Left ventricle myocardium inferior (tissue), 1 donor: ENCODE data around the gene GPC5. TPM values are rescaled to one million over a fixed set of nuclear protein-coding genes. Genes with fewer than 3 reads are reported as not detected.
"Not testable (repeated sequence)": the region's sequence is repeated elsewhere in the genome, so short reads cannot be mapped to it uniquely, and the experiment has no call there.

Experiments
- DNase-seq: peaks from one replicate; pipeline ENCODE4 v3.0.0-alpha.2; 2020
- H3K27ac ChIP-seq: fragments of 200-600 bp; replicated peaks from 2 replicates; pipeline ENCODE4 v1.8.0; 2021
- H3K27me3 ChIP-seq: fragments of 200-600 bp; 2 replicates; pipeline ENCODE4 v1.8.0; 2021; ENCODE audit warnings: low read depth
- H3K36me3 ChIP-seq: fragments of 200-600 bp; 2 replicates; pipeline ENCODE4 v1.8.0; 2021
- H3K4me1 ChIP-seq: fragments of 200-600 bp; 2 replicates; pipeline ENCODE4 v1.8.0; 2021
- H3K4me3 ChIP-seq: fragments of 200-600 bp; 2 replicates; pipeline ENCODE4 v1.8.0; 2021; ENCODE audit warnings: mild to moderate bottlenecking, moderate library complexity
- H3K9me3 ChIP-seq: fragments of 200-600 bp; replicated peaks from 2 replicates; pipeline ENCODE4 v1.8.0; 2021
- intact Hi-C: fragments of 100-400 bp; cut with micrococcal nuclease; formaldehyde crosslinking; loops from one replicate; pipeline ENCODE4 v1.11.0; 2022
- total RNA-seq: library from RNA; stranded (reverse); fragmentation: NEBNext Ultra II Directional; extraction: Animal tissue kit (Norgen Biotek cat#: 25700); gene quantifications from one replicate; pipeline ENCODE4 v1.2.1, GENCODE V29; 2021
- TF ChIP-seq, protein P1 (sequence below): fragments of 200-600 bp; IDR thresholded peaks from 2 replicates; pipeline ENCODE4 v1.8.0; 2021; ENCODE audit warnings: antibody characterized with exemption, mild to moderate bottlenecking, borderline replicate concordance
- donor health status: DM: no; HTN: yes; CAD: no; lungs with severe emphysema.

Gene GPC5
- total RNA-seq, 1 donor from 2014 or later: 1.5 TPM

DNA sequence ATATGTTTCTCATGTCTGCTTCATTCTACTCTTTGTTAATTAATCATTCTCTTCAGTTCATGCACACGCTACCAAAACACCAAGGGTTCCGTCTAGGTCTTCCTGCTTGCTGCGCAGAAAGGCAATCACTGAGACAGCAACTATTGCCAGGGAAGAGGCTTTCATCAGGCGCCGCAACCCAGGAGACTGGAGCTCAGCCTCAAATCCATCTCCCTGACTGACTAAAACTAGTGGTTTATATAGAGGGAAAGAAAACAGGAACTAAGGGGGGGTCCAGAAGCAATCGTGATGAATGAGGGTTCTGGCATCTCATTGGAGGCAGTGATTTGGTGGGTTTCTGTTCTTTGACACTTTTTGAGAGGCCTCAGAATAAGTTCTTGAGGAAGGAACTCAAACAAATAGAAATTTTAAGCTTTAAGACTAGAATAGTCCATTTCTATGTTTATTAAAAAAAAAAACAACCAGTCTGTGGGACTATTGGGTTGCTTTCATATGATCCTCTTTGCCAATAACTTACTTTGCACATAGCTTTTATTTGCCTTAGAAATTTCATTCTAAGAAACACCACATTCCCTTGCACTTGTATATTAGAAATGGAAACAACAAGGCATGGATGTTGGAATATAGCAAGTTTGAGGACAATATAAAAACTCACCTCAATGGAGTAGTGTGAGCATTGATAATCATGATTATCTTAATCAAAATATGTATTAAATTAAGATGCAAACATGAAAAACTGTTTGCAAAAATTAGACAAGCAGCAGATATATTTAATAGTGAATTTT is 1137.0 kb downstream of the GPC5 start:
- H3K27me3 ChIP-seq: no peaks in the 10 kb centered on the region
- no peaks in the 10 kb centered on the region for H3K4me1 ChIP-seq
- H3K36me3 ChIP-seq: no peaks in the 10 kb centered on the region
- H3K4me3 ChIP-seq: no peak overlapping the region
- TF ChIP-seq, protein P1, sequence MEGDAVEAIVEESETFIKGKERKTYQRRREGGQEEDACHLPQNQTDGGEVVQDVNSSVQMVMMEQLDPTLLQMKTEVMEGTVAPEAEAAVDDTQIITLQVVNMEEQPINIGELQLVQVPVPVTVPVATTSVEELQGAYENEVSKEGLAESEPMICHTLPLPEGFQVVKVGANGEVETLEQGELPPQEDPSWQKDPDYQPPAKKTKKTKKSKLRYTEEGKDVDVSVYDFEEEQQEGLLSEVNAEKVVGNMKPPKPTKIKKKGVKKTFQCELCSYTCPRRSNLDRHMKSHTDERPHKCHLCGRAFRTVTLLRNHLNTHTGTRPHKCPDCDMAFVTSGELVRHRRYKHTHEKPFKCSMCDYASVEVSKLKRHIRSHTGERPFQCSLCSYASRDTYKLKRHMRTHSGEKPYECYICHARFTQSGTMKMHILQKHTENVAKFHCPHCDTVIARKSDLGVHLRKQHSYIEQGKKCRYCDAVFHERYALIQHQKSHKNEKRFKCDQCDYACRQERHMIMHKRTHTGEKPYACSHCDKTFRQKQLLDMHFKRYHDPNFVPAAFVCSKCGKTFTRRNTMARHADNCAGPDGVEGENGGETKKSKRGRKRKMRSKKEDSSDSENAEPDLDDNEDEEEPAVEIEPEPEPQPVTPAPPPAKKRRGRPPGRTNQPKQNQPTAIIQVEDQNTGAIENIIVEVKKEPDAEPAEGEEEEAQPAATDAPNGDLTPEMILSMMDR: no peak
- no peak overlapping the region for H3K27ac ChIP-seq
- no peaks in the 10 kb centered on the region for H3K9me3 ChIP-seq
- DNase-seq: no peak
- intact Hi-C loops: no loop called here

- no peak overlapping the region for H3K4me3 ChIP-seq
- H3K27ac ChIP-seq: no peak overlapping the region
- no peaks in the 10 kb centered on the region for H3K4me1 ChIP-seq
- TF ChIP-seq, protein P1: no peak
- no peak for DNase-seq
- no peaks in the 10 kb centered on the region for H3K27me3 ChIP-seq
- peaks cover 4% of the 10 kb centered on the region for H3K9me3 ChIP-seq
- intact Hi-C loops: no loop called here
- no peaks in the 10 kb centered on the region for H3K36me3 ChIP-seq
Observed at GRCh38 chr13:92537471-92537870, 1139.0 kb downstream of the GPC5 start.

DNA sequence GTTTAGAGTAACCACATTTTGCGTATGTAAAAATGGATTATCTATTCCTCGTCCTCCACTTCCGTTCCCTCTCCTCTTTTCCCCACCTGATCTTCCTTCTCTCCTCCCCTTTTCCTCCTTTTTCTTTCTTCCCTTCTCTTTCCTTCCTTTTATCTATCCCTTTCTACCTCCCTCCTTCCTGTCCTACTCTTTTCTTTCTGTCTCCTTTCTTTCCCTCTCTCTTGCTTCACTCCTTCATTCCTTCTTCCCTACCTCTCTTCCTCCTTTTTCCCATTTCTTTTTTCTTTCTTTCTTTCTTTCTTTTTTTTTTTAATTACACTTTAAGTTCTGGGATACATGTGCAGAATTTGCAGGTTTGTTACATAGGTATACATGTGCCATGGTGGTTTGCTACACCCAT is 1139.7 kb downstream of the GPC5 start:
- Histone ChIP-seq H3K27ac (no peak overlapping the region), H3K9me3 (peaks cover 10% of the 10 kb centered on the region), H3K4me1 (no peaks in the 10 kb centered on the region), H3K27me3 (no peaks in the 10 kb centered on the region), H3K4me3 (no peak overlapping the region), H3K36me3 (no peaks in the 10 kb centered on the region)
- intact Hi-C loops: no loop called here
- TF ChIP-seq, protein P1: no peak
- DNase-seq: no peak

DNA sequence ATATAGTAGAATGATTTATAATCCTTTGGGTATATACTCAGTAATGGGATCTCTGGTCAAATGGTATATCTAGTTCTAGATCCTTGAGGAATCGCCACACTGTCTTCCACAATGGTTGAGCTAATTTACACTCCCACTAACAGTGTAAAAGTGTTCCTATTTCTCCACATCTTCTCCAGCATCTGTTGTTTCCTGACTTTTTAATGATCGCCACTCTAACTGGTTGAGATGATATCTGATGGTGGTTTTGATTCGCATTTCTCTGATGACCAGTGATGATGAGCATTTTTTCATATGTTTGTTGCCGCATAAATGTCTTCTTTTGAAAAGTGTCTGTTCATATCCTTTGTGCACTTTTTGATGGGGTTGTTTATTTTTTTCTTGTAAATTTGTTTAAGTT is 1140.7 kb downstream of the GPC5 start:
- H3K4me3 ChIP-seq, H3K27me3 ChIP-seq, H3K4me1 ChIP-seq, intact Hi-C loops, H3K36me3 ChIP-seq, DNase-seq, H3K27ac ChIP-seq: not testable (repeated sequence)
- peaks cover 10% of the 10 kb centered on the region for H3K9me3 ChIP-seq

DNA sequence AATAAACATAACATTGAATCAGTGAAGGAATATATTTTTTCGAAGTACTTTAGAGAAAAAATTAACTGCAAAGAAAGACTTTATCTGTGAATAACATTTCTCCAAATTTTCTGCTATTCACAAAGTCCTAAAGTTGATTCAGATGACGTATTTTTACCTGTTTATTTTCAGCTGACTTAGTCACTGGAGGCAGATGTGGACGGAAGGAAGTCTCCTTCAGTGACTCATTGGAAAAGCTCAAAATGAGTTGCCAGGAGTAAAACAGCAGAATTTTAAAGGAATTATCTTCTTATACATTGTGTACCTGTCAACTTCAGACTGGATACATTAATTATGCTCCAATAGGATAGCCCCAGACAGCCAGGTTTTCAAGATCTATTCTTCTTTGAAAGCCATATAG is 1148.8 kb downstream of the GPC5 start:
- no peaks in the 10 kb centered on the region for H3K4me1 ChIP-seq
- no peak for DNase-seq
- TF ChIP-seq, protein P1: no peak

GRCh38 chr13:92549276-92549675 is 1150.9 kb downstream of the GPC5 start:
- intact Hi-C loops: no loop called here
- Histone ChIP-seq H3K27me3 (no peaks in the 10 kb centered on the region), H3K4me1 (no peaks in the 10 kb centered on the region), H3K27ac (no peak overlapping the region), H3K9me3 (no peaks in the 10 kb centered on the region), H3K36me3 (no peaks in the 10 kb centered on the region), H3K4me3 (no peak overlapping the region)
- no peak for DNase-seq
- TF ChIP-seq, protein P1: no peak

More for the DNA sequence above, 1148.8 kb downstream of the GPC5 start:
- Histone ChIP-seq H3K27me3 (no peaks in the 10 kb centered on the region), H3K9me3 (peaks cover 8% of the 10 kb centered on the region), H3K27ac (no peak overlapping the region), H3K4me3 (no peak overlapping the region), H3K36me3 (no peaks in the 10 kb centered on the region)
- intact Hi-C loops: no loop called here
